Measurements from ENCODE around the gene BATF. TPM values are rescaled to one million over a fixed set of nuclear protein-coding genes. Genes with fewer than 3 reads are reported as not detected.

The BATF gene
- total RNA-seq, 1 experiment from 2014 or later = 1.7 TPM

DNA sequence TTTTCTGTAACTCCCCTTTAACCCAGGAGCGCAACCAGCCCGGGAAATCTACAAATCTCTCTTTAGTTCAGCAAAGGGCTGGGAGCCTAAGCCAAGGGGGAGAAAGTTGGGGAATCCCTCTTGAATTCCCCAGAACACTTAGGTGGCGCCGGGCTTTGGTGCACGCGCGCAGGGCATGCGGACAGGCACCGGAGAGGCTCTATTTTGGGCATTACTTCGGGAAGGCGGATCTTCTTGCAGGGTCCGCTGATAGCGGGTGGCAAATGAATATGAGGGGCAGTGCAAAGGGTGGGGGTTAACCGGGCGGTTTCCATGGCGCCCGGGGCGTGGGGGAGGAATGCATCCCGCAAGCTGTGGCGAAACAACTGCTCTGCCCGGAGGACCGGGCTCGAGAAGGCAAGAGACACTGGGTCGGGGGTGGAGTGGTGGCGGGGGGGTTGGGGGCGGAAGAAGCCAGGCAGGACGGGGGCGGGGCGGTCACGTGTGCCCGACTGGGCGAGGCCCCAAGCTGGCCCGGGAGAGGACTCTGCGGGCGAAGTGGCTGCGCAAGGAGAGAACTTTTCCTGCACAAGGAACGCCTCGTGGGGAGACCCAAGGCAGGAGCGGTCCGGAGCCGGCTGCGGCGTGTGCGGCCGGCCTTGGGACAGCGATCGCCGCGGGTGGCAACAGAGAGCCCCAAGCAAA lies 56.0 kb downstream of the BATF start, which contains the start of gene FLVCR2:
Gene FLVCR2 (plus strand): TSS at position 519 of the 684 bp plus-strand sequence. CDS start 353 bp downstream, outside the sequence.
- H3K4me3 ChIP-seq (ENCODE audit: low read depth, low read length) = peak within 1 kb of the TSS; percentile 61
- intact Hi-C loops (cut with micrococcal nuclease; ENCODE audit: unreplicated experiment) = loop anchor here (1.0 to 5.0 kb wide), 2 partner anchors 70 to 399 kb away; no protein-coding TSS in a partner anchor
- peaks cover 8% of the 10 kb centered on the region for H3K4me1 Mint-ChIP-seq (ENCODE audit: low read depth, unreplicated experiment)
- peaks cover 15% of the 10 kb centered on the region for H3K4me1 ChIP-seq
- BruUV-seq (replicated peaks) = no TSS peak
- H3K36me3 ChIP-seq (ENCODE audit: control insufficient read depth, insufficient read depth, low read length) = no peaks in the 10 kb centered on the region
- H3K27ac Mint-ChIP-seq (ENCODE audit: unreplicated experiment) = peak within 1 kb of the TSS; percentile 78
- peaks cover 4% of the 10 kb centered on the region for H3K27me3 Mint-ChIP-seq (ENCODE audit: insufficient read depth, unreplicated experiment)
- DNase-seq = peak; percentile 84 to 87
- TF ChIP-seq, protein P1, sequence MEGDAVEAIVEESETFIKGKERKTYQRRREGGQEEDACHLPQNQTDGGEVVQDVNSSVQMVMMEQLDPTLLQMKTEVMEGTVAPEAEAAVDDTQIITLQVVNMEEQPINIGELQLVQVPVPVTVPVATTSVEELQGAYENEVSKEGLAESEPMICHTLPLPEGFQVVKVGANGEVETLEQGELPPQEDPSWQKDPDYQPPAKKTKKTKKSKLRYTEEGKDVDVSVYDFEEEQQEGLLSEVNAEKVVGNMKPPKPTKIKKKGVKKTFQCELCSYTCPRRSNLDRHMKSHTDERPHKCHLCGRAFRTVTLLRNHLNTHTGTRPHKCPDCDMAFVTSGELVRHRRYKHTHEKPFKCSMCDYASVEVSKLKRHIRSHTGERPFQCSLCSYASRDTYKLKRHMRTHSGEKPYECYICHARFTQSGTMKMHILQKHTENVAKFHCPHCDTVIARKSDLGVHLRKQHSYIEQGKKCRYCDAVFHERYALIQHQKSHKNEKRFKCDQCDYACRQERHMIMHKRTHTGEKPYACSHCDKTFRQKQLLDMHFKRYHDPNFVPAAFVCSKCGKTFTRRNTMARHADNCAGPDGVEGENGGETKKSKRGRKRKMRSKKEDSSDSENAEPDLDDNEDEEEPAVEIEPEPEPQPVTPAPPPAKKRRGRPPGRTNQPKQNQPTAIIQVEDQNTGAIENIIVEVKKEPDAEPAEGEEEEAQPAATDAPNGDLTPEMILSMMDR (IDR thresholded peaks at IDR 0.05; ENCODE audit: insufficient read depth in 1 of 2, low read depth in 1 of 2, low read length in 1 of 2, severe bottlenecking in 1 of 2, unreplicated experiment in 1 of 2) = no peak
- no peaks in the 10 kb centered on the region; the same call in 1 of the 2 replicates for H3K9me3 ChIP-seq
- ChIA-PET POLR2A (interaction anchor here (0.5 to 1.9 kb wide), 5 partner anchors 9 to 451 kb away, joined by 3 to 11 read pairs (median 3); partner anchors contain the start of genes ERG28 and TTLL5), CTCF (interaction anchor here (0.7 to 5.1 kb wide), 17 partner anchors 10 to 404 kb away, joined by 3 to 106 read pairs (median 5); partner anchors contain the start of genes ERG28, TGFB3 and TTLL5)
- H3K4me3 Mint-ChIP-seq (ENCODE audit: unreplicated experiment) = no peak within 1 kb of the TSS
- no peaks in the 10 kb centered on the region for H3K9me3 Mint-ChIP-seq (ENCODE audit: unreplicated experiment)
- no peaks in the 10 kb centered on the region for H3K36me3 Mint-ChIP-seq (ENCODE audit: insufficient read depth, unreplicated experiment)
- no peaks in the 10 kb centered on the region for H3K27me3 ChIP-seq (replicated peaks; ENCODE audit: control insufficient read depth, insufficient read depth, low read length)

DNA sequence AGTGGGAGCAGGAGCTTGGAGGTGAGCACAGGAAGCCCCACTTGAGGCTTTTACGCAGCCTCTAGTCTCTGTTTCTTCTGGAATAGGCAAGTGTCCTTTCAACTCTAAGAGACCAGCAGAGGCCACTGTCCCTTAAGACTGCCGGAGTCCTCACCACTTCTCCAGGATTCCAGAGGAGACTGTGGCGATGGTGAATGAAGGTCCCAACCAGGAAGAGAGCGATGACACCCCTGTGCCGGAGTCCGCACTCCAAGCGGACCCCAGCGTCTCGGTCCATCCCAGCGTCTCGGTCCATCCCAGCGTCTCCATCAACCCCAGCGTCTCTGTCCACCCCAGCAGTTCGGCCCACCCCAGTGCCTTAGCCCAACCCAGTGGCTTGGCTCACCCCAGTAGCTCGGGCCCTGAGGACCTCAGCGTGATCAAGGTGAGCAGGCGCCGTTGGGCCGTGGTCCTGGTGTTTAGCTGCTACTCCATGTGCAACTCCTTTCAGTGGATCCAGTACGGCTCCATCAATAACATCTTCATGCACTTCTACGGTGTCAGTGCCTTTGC lies 56.6 kb downstream of the BATF start:
- Histone ChIP-seq H3K4me3 (ENCODE audit: low read depth, low read length) (peak overlapping the region; percentile 61), H3K36me3 (ENCODE audit: control insufficient read depth, insufficient read depth, low read length) (no peaks in the 10 kb centered on the region), H3K4me1 (peaks cover 15% of the 10 kb centered on the region), H3K27me3 (replicated peaks; ENCODE audit: control insufficient read depth, insufficient read depth, low read length) (no peaks in the 10 kb centered on the region), H3K9me3 (no peaks in the 10 kb centered on the region; the same call in 1 of the 2 replicates)
- no peak overlapping the region for H3K4me3 Mint-ChIP-seq (ENCODE audit: unreplicated experiment)
- H3K36me3 Mint-ChIP-seq (ENCODE audit: insufficient read depth, unreplicated experiment) = no peaks in the 10 kb centered on the region
- H3K4me1 Mint-ChIP-seq (ENCODE audit: low read depth, unreplicated experiment) = peaks cover 8% of the 10 kb centered on the region
- ChIA-PET CTCF (interaction anchor here (1.2 to 5.1 kb wide), 12 partner anchors 18 to 403 kb away, joined by 3 to 106 read pairs (median 12); partner anchors contain the start of genes ERG28, TGFB3 and TTLL5), POLR2A (interaction anchor here (0.5 to 1.9 kb wide), 4 partner anchors 55 to 451 kb away, joined by 3 to 11 read pairs (median 6); partner anchors contain the start of genes ERG28 and TTLL5)
- H3K27me3 Mint-ChIP-seq (ENCODE audit: insufficient read depth, unreplicated experiment) = peaks cover 2% of the 10 kb centered on the region
- H3K27ac Mint-ChIP-seq (ENCODE audit: unreplicated experiment) = no peak overlapping the region
- BruUV-seq (replicated peaks) = TSS peak; percentile 58
- peak in 1 of 2 experiments; percentile 74 for DNase-seq
- TF ChIP-seq, protein P1 (IDR thresholded peaks at IDR 0.05; ENCODE audit: insufficient read depth in 1 of 2, low read depth in 1 of 2, low read length in 1 of 2, severe bottlenecking in 1 of 2, unreplicated experiment in 1 of 2) = peak; percentile 35 to 48
- intact Hi-C loops (cut with micrococcal nuclease; ENCODE audit: unreplicated experiment) = loop anchor here (1.0 to 5.0 kb wide), 2 partner anchors 69 to 398 kb away; no protein-coding TSS in a partner anchor
- H3K9me3 Mint-ChIP-seq (ENCODE audit: unreplicated experiment) = no peaks in the 10 kb centered on the region

DNA sequence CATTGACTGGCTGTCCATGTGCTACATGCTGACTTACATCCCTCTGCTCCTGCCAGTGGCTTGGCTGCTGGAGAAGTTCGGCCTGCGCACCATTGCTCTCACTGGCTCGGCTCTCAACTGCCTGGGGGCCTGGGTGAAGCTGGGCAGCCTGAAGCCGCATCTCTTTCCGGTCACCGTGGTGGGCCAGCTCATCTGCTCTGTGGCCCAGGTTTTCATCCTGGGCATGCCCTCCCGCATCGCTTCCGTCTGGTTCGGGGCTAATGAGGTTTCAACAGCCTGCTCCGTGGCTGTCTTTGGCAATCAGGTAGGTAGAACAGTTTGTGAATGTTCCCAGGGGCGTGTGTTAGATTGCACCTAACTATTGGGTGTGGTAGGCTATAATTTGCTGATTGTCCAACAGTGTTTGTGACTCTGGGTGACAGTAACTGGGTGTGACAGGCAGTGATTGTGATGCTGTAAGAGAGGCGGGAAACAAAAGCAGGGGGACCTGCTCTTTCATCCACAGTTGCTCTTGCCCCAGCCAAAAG lies 57.1 kb downstream of the BATF start:
- no peak overlapping the region for H3K4me3 Mint-ChIP-seq (ENCODE audit: unreplicated experiment)
- H3K4me1 Mint-ChIP-seq (ENCODE audit: low read depth, unreplicated experiment) = peaks cover 8% of the 10 kb centered on the region
- POLR2A ChIA-PET = interaction anchor here (0.6 kb wide), 1 partner anchor 94 kb away, joined by 4 read pairs; no protein-coding TSS in a partner anchor

More for the DNA sequence above, 57.1 kb downstream of the BATF start:
- TF ChIP-seq, protein P1 (IDR thresholded peaks at IDR 0.05; ENCODE audit: insufficient read depth in 1 of 2, low read depth in 1 of 2, low read length in 1 of 2, severe bottlenecking in 1 of 2, unreplicated experiment in 1 of 2) = no peak
- H3K4me3 ChIP-seq (ENCODE audit: low read depth, low read length) = peak overlapping the region; percentile 61
- H3K27me3 Mint-ChIP-seq (ENCODE audit: insufficient read depth, unreplicated experiment) = no peaks in the 10 kb centered on the region
- no peak overlapping the region for H3K27ac Mint-ChIP-seq (ENCODE audit: unreplicated experiment)
- intact Hi-C loops (cut with micrococcal nuclease; ENCODE audit: unreplicated experiment) = loop anchor here (5.0 kb wide), 1 partner anchor 398 kb away; no protein-coding TSS in a partner anchor
- H3K36me3 ChIP-seq (ENCODE audit: control insufficient read depth, insufficient read depth, low read length) = no peaks in the 10 kb centered on the region
- no peaks in the 10 kb centered on the region; the same call in 1 of the 2 replicates for H3K9me3 ChIP-seq
- CTCF ChIA-PET = interaction anchor here (1.9 to 5.1 kb wide), 4 partner anchors 24 to 79 kb away, joined by 7 to 106 read pairs (median 45); partner anchors contain the start of genes ERG28 and TTLL5
- no peaks in the 10 kb centered on the region for H3K36me3 Mint-ChIP-seq (ENCODE audit: insufficient read depth, unreplicated experiment)
- H3K9me3 Mint-ChIP-seq (ENCODE audit: unreplicated experiment) = no peaks in the 10 kb centered on the region
- H3K4me1 ChIP-seq = peaks cover 15% of the 10 kb centered on the region
- no peak for DNase-seq
- no TSS peak for BruUV-seq (replicated peaks)
- H3K27me3 ChIP-seq (replicated peaks; ENCODE audit: control insufficient read depth, insufficient read depth, low read length) = no peaks in the 10 kb centered on the region

Measured in Caco-2 (cell line).